Transverse colon (tissue), 4 donors: ENCODE data around the gene TOM1L2.

Experiments
- EP300 ChIP-seq: sonication (generic); formaldehyde crosslinking; IDR thresholded peaks from one replicate; pipeline ENCODE4 v1.6.1; 2017; ENCODE audit warnings: antibody characterized with exemption, low read depth
- POLR2A ChIP-seq: fragments of 450-650 bp; IDR thresholded peaks from one replicate; pipeline ENCODE4 v1.6.1; 2016; ENCODE audit warnings: antibody characterized with exemption, mild to moderate bottlenecking, moderate library complexity
- POLR2AphosphoS5 ChIP-seq, 3 donors: sonication (generic); formaldehyde crosslinking; IDR thresholded peaks; one replicate each; pipeline ENCODE4 v1.6.1; 2016; ENCODE audit warnings: antibody characterized with exemption in 3 of 3
- TF ChIP-seq, protein P1 (sequence below), 5 experiments: fragments of 200-600 bp in 3 of 5; fragments of 450-650 bp in 2 of 5; sonication (generic) in 3 of 5; IDR thresholded peaks; 1 replicate in 2 of 5; 2 replicates in 3 of 5; pipeline ENCODE4 v1.5.1; 2016 to 2017; ENCODE audit warnings: antibody characterized with exemption in 5 of 5, inconsistent platforms in 3 of 5, mild to moderate bottlenecking in 2 of 5, moderate library complexity in 1 of 5

GRCh38 chr17:17999364-18000029 is 27.3 kb upstream of the TOM1L2 start:
- TF ChIP-seq POLR2AphosphoS5 (IDR thresholded peaks at IDR 0.05) (no peak), POLR2A (no peak), EP300 (no peak)
- TF ChIP-seq, protein P1, sequence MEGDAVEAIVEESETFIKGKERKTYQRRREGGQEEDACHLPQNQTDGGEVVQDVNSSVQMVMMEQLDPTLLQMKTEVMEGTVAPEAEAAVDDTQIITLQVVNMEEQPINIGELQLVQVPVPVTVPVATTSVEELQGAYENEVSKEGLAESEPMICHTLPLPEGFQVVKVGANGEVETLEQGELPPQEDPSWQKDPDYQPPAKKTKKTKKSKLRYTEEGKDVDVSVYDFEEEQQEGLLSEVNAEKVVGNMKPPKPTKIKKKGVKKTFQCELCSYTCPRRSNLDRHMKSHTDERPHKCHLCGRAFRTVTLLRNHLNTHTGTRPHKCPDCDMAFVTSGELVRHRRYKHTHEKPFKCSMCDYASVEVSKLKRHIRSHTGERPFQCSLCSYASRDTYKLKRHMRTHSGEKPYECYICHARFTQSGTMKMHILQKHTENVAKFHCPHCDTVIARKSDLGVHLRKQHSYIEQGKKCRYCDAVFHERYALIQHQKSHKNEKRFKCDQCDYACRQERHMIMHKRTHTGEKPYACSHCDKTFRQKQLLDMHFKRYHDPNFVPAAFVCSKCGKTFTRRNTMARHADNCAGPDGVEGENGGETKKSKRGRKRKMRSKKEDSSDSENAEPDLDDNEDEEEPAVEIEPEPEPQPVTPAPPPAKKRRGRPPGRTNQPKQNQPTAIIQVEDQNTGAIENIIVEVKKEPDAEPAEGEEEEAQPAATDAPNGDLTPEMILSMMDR (IDR thresholded peaks at IDR 0.05): no peak
